HG03354 (cell line): ENCODE data around the gene CBR1.
"Not testable (repeated sequence)": the region's sequence is repeated elsewhere in the genome, so short reads cannot be mapped to it uniquely, and the experiment has no call there.

ENCODE experiments used
- ATAC-seq: cut with Tn5 transposase; IDR thresholded peaks from one replicate; pipeline ENCODE4 v1.9.1; 2021; ENCODE audit warnings: mild to moderate bottlenecking; ENCODE audit not compliant: unreplicated experiment, poor library complexity, severe bottlenecking

Gene CBR1

DNA sequence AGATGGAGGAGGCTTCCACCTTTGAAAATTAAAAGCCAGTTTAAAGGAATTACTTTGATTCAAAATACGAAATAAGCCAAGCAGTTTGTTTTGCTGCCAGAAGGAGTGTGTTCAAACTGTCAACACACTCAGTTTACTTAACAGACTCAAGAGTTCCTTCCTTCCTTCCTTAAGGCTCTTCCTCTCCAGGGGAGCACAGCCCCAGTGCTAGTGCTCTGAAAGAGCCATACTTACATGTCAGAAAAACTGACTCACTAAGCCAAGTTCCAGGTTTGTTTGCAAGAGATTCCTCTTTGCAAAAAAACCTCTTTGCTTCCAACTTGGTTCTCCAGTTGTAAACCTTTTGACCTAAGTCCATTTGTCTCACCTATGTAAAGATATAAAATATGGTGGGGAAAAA is 23.8 kb upstream of the CBR1 start:
- ATAC-seq = no peak

DNA sequence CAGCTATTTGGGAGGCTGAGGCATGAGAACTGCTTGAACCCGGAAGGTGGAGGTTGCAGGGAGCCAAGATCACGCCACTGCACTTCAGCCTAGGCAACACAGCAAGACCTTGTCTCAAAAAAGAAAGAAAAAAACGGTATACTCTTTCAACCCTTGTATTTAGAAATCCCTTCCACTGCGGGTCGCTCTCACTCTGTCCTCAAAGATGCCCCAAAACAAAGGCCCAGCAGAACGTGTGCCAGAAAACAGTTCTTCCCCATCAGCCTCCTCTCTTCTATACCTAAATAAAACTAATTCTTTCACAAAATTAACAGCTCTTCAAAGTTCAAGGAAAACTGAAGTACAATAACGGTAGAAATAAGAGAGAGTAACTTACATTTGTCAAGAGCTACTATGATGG is 22.7 kb upstream of the CBR1 start:
- ATAC-seq = no peak

DNA sequence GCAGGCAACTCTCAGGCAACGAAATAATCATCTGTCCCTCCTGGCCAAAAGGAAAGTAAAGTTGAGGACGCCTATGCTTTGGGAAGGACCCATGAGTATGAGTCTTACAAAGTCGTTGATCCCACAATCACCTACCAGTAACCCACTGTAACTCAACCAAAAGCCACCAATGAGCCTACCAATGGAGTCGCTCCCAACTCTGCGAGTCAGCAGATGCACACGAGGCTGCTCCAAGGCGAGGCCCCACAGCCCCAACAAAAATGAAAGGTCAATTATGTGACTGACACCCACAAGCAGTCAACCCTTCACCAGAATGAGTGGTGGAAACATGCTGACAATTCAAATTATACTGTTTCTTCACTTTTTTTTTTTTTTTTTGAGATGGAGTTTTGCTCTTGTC is 21.5 kb upstream of the CBR1 start:
- no peak for ATAC-seq

DNA sequence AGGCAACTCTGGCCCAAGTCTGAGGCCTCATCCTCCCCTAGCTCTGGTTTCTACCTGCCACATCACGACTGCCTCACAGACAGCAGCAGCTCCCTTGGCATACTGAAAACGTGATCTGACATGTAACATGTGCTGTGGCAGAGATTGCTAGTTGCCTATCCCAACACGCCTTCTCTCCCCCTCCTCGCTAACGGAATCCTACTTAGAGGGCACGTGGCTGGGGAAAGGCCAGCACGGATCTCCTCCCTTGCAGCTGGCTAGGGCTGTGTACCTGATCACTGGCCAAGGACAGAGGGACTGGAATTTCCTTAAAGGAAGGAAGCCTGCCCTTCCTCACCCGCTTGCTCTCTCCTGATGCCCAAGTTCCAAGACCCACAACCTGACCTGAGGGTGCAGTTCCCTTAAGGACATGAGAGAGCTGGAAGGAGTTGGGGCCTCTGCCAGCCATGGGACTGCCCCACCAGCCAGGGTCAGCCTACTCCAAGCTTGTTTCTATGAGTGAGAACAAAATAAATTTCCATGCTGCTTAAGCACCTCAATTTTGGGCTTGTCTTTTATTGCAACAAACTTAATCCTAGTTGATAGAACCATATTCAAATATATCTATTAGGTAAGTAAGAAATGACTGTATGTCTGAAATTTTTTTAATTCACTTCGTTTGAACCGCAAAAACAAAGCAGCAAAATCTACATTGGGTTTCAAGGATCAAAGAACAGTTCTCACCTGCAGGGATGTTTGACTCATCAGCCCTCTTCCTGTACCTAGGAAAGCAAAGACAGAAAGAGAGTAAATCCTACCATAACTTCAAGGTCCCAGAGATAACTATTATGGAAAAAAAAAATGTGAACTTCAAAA is 16.7 kb upstream of the CBR1 start:
- no peak for ATAC-seq

- ATAC-seq = no peak
Measured at GRCh38 chr21:36053715-36054062, 16.1 kb upstream of the CBR1 start.

DNA sequence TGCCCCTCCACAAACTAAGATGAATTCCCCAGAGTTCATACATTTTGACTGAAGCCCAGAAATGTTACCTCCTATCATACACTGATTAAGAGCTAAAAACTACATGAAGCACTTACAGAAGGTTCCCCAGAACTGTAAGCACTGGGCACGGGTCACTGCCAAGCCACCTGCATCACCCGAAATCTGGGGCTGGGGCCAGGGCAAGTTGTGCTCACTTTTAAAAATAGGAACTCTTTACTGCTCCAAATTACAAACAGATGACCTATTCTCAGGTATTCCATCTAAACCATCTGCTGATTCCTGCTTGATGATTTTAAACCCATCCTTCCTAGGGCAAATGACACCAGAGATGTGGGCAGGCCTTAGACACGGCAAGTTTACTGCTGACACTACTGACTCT is 14.3 kb upstream of the CBR1 start:
- no peak for ATAC-seq

DNA sequence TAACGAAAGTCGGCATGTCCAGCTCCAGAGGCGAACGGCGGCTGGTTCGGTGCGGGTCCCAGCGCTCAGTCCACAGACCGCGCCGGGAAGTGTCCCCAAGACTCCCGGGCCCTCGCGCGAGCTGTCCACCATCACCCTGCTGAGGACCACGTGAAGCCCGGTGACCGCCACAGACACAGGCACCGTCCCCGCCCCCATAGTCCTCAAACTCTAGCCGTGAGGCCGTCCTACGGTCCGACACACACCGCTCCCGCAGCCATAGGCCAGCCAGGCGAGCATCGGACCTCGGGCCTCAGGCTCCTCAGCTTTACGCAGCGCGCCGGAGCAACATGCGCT is 10.0 kb upstream of the CBR1 start:
- ATAC-seq = peak; percentile 54

- peak; percentile 91 for ATAC-seq
Measured at GRCh38 chr21:36060159-36060921, 9.5 kb upstream of the CBR1 start, which contains the start of gene SETD4. SETD4 (minus strand) TSS chr21:36060526; CDS start chr21:36058888, 1,638 bp downstream.

GRCh38 chr21:36061445-36061844 is 8.4 kb upstream of the CBR1 start:
- no peak for ATAC-seq

- ATAC-seq = no peak
Measured at GRCh38 chr21:36063375-36064084, 6.3 kb upstream of the CBR1 start.

DNA sequence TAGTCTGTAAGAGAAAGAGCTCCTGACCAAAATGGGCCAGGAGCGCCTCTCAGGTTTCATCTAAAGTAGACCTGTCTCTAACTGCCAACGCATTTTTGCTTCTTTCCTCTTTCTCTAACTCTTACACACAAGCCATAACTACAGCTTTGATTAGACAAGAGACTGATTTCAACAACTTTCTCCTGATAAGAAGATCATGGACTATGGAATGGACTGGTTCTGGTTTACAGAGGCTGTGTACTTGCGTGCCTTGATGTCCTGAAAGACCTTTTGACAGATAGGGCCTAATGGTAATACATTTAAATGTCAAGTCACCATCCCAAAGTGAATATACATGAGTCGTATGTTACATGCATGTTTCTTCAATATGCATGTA is 5.8 kb upstream of the CBR1 start:
- ATAC-seq = no peak

DNA sequence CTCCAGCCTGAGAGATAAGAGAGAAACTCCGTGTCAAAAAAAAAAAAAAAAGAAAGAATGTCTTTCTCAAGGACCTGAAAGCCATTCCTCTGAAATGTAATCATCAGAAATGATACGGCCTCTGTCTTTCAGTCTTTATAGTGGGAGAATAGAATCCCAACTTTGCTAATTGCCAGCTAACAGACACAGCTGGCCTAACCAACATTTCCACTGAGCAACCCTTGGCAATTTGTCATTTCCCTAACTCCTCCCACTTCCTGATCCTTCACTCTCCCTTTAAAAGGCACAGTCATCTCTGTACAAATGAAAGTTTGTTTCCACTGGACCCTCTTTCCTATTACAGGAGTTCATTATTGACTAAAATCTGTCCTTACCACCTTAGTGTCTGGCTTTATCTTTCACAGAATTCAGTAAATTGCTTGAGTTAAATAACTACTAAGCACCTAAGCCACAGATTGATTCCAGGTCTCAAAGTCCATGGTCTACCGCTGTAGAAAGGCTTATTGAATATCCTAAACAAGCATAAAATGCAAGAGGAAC is 4.3 kb upstream of the CBR1 start:
- ATAC-seq = no peak

GRCh38 chr21:36068748-36069398 is 951 bp upstream of the CBR1 start:
- ATAC-seq = no peak

DNA sequence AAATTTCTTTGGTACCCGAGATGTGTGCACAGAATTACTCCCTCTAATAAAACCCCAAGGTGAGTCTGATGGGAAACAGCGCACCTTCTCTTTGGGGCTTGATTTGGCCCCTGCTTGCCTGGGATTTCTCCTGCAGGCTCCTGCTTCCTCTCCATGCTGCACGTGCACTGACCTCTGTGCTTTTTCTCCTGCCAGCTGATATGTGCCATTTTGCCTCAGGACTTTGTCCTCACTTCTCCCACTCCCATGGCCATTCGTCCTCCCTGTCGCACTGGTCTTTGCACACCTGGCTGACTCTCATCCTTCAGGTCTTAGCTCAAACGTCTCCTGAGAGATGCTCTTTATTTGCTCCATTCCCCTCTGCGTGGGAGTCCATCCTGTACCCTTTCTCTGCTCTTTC is 1.2 kb downstream of the CBR1 start:
- no peak for ATAC-seq

DNA sequence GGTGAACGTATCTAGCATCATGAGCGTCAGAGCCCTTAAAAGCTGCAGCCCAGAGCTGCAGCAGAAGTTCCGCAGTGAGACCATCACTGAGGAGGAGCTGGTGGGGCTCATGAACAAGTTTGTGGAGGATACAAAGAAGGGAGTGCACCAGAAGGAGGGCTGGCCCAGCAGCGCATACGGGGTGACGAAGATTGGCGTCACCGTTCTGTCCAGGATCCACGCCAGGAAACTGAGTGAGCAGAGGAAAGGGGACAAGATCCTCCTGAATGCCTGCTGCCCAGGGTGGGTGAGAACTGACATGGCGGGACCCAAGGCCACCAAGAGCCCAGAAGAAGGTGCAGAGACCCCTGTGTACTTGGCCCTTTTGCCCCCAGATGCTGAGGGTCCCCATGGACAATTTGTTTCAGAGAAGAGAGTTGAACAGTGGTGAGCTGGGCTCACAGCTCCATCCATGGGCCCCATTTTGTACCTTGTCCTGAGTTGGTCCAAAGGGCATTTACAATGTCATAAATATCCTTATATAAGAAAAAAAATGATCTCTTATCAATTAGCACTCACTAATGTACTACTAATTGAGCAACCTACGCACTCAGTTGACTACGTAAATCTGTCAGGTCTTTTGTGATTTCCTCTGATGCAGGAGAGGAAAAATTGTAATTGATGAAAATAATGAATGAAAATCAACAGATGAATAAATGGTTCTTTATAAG is 2.8 kb downstream of the CBR1 start:
- no peak for ATAC-seq

DNA sequence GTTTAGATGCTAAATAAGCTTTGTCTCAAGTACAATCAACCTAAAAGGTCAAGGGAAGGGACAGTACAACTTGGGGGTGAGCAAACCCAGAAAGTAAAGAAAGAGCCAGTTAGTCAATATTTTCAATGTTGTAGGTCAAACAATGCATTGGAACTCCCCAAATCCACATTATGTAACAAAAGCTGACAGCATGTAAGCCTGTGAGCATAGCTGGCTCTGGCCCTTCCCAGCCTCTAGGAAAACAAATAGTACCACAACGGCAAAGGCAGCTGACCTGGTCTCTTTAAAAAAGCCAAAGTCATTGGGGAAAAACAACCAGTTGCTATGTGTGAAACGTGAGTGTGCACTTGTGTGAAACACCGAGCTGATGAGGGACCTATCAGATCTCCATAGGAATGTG is 3.4 kb downstream of the CBR1 start:
- ATAC-seq = no peak

DNA sequence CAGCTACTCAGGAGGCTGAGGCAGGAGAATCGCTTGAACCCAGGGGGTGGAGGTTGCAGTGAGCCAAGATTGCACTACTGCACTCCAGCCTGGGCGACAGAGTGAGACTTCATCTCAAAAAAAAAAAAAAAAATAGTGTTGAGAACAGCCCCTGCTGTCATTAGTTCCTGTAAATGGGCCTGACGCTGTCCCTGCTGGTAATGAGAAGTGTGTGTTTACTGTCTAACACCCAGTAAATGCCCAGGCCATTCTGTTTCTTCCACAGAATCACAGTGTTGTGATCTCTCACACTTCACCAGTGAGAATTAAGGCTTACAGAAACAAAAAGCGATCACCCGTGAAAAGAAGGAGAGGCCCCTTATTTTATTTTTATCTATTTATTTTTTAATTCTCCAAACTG is 4.1 kb downstream of the CBR1 start:
- not testable (repeated sequence) for ATAC-seq

- no peak for ATAC-seq
Measured at GRCh38 chr21:36075171-36075570, 5.3 kb downstream of the CBR1 start.

DNA sequence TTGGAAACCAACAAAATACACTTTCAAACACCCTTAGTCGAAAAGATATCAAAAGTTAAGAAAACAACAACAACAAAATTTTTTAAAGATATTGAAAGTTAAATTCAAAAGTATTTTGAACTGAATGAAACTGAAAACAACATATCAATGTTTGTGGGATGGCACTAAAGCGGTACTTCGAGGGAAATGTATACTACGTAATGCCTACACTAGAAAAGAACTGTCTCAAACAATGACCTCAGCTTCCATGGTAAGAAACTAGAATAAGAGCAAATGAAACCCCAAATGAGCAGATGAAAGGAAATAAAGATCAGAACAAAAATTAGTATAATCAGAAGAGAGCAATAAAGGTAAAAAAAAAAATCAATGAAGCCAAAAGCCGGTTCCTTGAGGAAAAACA is 6.1 kb downstream of the CBR1 start:
- no peak for ATAC-seq
